Measurements from ENCODE around the gene SEMA3B.
A peak's percentile ranks its signal among the peaks of the same experiment; 100 is the strongest.
"Not testable (repeated sequence)": the region's sequence is repeated elsewhere in the genome, so short reads cannot be mapped to it uniquely, and the experiment has no call there.

The SEMA3B gene

GRCh38 chr3:50222169-50222528 is 46.8 kb upstream of the SEMA3B start:
- H3K27ac Mint-ChIP-seq: no peak overlapping the region

GRCh38 chr3:50224639-50225038 is 44.3 kb upstream of the SEMA3B start:
- TF ChIP-seq CTCF (IDR thresholded peaks at IDR 0.05; ENCODE audit: unreplicated experiment in 3 of 3): no peak
- Mint-ChIP-seq H3K4me1 (peaks cover 38% of the 10 kb centered on the region), H3K36me3 (ENCODE audit: low read depth) (no peaks in the 10 kb centered on the region), H3K27me3 (ENCODE audit: low read depth) (peaks cover 11% of the 10 kb centered on the region), H3K27ac (no peak overlapping the region), H3K4me3 (peak overlapping the region; percentile 5 to 54 (median 8)), H3K9me3 (no peaks in the 10 kb centered on the region)

More at GRCh38 chr3:50222169-50222528, 46.8 kb upstream of the SEMA3B start:
- Mint-ChIP-seq H3K36me3 (ENCODE audit: low read depth) (no peaks in the 10 kb centered on the region), H3K4me1 (peaks cover 26% of the 10 kb centered on the region), H3K27me3 (ENCODE audit: low read depth) (peaks cover 16% of the 10 kb centered on the region), H3K9me3 (no peaks in the 10 kb centered on the region), H3K4me3 (no peak overlapping the region)
- no peak for TF ChIP-seq CTCF (IDR thresholded peaks at IDR 0.05; ENCODE audit: unreplicated experiment in 3 of 3)

GRCh38 chr3:50226888-50227389 is 42.0 kb upstream of the SEMA3B start:
- H3K4me1 Mint-ChIP-seq: peaks cover 29% of the 10 kb centered on the region

GRCh38 chr3:50227390-50228183 is 41.4 kb upstream of the SEMA3B start:
- TF ChIP-seq CTCF (IDR thresholded peaks at IDR 0.05; ENCODE audit: unreplicated experiment in 3 of 3): peak; percentile 91 to 99 (median 93)
- Mint-ChIP-seq H3K36me3 (ENCODE audit: low read depth) (no peaks in the 10 kb centered on the region), H3K4me3 (peak overlapping the region; percentile 92 to 95 (median 94)), H3K4me1 (peaks cover 29% of the 10 kb centered on the region), H3K27ac (peak overlapping the region; percentile 92 to 98 (median 98)), H3K27me3 (ENCODE audit: low read depth) (peaks cover 11% of the 10 kb centered on the region), H3K9me3 (no peaks in the 10 kb centered on the region)

More at GRCh38 chr3:50226888-50227389, 42.0 kb upstream of the SEMA3B start:
- H3K27ac Mint-ChIP-seq: peak overlapping the region; percentile 65 to 98 (median 92)
- H3K4me3 Mint-ChIP-seq: peak overlapping the region; percentile 91 to 95 (median 91)
- no peaks in the 10 kb centered on the region for H3K9me3 Mint-ChIP-seq
- H3K27me3 Mint-ChIP-seq (ENCODE audit: low read depth): peaks cover 11% of the 10 kb centered on the region
- TF ChIP-seq CTCF (IDR thresholded peaks at IDR 0.05; ENCODE audit: unreplicated experiment in 3 of 3): no peak
- H3K36me3 Mint-ChIP-seq (ENCODE audit: low read depth): no peaks in the 10 kb centered on the region

- peak overlapping the region; percentile 92 to 95 (median 94) for H3K4me3 Mint-ChIP-seq
- peak overlapping the region; percentile 92 to 98 (median 98) for H3K27ac Mint-ChIP-seq
- not testable (repeated sequence) for H3K9me3 Mint-ChIP-seq
These were observed 40.7 kb upstream of the SEMA3B start for GRCh38 chr3:50228184-50228763.

GRCh38 chr3:50229490-50229889 is 39.5 kb upstream of the SEMA3B start:
- Mint-ChIP-seq H3K9me3 (no peaks in the 10 kb centered on the region), H3K4me1 (peaks cover 34% of the 10 kb centered on the region), H3K27ac (peak overlapping the region; percentile 63 to 76 (median 65)), H3K27me3 (ENCODE audit: low read depth) (peaks cover 4% of the 10 kb centered on the region), H3K36me3 (ENCODE audit: low read depth) (no peaks in the 10 kb centered on the region), H3K4me3 (peak overlapping the region; percentile 72 to 82 (median 74))
- TF ChIP-seq CTCF (IDR thresholded peaks at IDR 0.05; ENCODE audit: unreplicated experiment in 3 of 3): no peak

More at GRCh38 chr3:50228184-50228763, 40.7 kb upstream of the SEMA3B start:
- H3K36me3 Mint-ChIP-seq (ENCODE audit: low read depth): not testable (repeated sequence)
- Mint-ChIP-seq H3K27me3 (ENCODE audit: low read depth) (peaks cover 10% of the 10 kb centered on the region), H3K4me1 (peaks cover 30% of the 10 kb centered on the region)
